Effector memory CD8-positive, alpha-beta T cell (primary cell): ENCODE measurements around the gene SLC32A1.
A peak's percentile ranks its signal among the peaks of the same experiment; 100 is the strongest.

Experiments used
- ATAC-seq: fragments of 150-1000 bp; cut with Tn5 transposase; replicated peaks from 2 replicates; pipeline ENCODE4 v1.10.0; 2021; ENCODE audit warnings: mild to moderate bottlenecking, moderate library complexity
- DNase-seq, 3 experiments: peaks; one replicate each; pipeline ENCODE4 v3.0.0; 2021
- H3K27ac Mint-ChIP-seq, 2 donors: one replicate each; pipeline ENCODE4 v1.8.0; 2022; ENCODE audit warnings: mild to moderate bottlenecking in 2 of 2, mixed read lengths in 2 of 2, moderate library complexity in 2 of 2
- H3K27me3 Mint-ChIP-seq, 2 donors: one replicate each; pipeline ENCODE4 v1.8.0; 2022; ENCODE audit warnings: mixed read lengths in 2 of 2
- H3K36me3 Mint-ChIP-seq: one replicate; pipeline ENCODE4 v1.8.0; 2022; ENCODE audit warnings: mild to moderate bottlenecking, moderate library complexity, mixed read lengths; ENCODE audit not compliant: insufficient read depth
- H3K4me1 Mint-ChIP-seq, 2 donors: one replicate each; pipeline ENCODE4 v1.8.0; 2022; ENCODE audit warnings: low read depth in 2 of 2, mixed read lengths in 2 of 2
- H3K4me3 Mint-ChIP-seq, 2 donors: one replicate each; pipeline ENCODE4 v1.8.0; 2022; ENCODE audit warnings: mild to moderate bottlenecking in 2 of 2, mixed read lengths in 2 of 2, moderate library complexity in 2 of 2
- H3K9me3 Mint-ChIP-seq, 2 donors: one replicate each; pipeline ENCODE4 v1.8.0; 2022; ENCODE audit warnings: mixed read lengths in 2 of 2

SLC32A1 gene

DNA sequence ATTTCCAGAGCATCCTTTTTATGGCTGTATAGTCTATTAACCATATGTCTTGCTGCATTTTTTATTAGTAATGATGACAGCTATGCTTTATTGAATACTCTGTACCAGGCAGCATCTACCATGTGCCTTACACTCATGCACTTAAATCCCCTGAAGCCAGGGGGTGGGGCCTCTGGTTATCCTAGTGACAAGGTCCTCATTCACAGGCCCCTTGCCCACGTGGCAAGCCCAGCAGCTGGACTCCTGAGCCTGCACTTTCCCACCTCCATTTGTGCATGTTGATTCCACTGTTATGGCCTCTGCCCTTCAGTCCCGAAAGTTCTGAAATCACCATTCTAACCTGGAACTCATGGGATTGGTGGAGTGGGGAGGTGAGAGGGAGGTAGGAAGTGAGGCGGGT lies 46.3 kb downstream of the SLC32A1 start:
- peaks cover 54% of the 10 kb centered on the region for H3K36me3 Mint-ChIP-seq
- DNase-seq (no peak), ATAC-seq (no peak)
- H3K4me3 Mint-ChIP-seq, result no peak overlapping the region
- peak overlapping the region in 1 of 2 donors; percentile 71 for H3K27ac Mint-ChIP-seq
- H3K4me1 Mint-ChIP-seq, result peaks cover 4 to 8% of the 10 kb centered on the region in 2 donors
- H3K9me3 Mint-ChIP-seq, result peaks cover 3 to 8% of the 10 kb centered on the region in 2 donors
- no peaks in the 10 kb centered on the region for H3K27me3 Mint-ChIP-seq

DNA sequence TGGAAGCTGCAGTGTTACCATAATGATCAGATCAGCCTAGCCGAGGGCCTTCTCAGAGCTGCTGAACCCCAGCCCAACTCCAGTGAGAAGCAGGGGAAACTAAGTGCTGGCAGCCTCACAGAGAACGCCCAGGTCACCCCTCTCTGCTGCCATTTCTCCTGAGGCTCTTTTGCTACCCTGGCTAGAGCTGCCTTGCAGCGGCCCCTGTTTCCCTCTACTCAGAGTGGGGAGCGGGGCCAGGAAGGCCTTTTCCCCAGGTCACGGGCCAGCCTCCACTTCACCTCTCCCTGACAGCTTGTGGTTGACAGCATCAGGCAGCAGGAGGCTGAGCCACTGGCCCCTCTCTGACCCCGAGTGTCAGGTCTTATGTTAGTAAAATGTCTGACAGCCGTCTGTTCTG lies 46.7 kb downstream of the SLC32A1 start:
- peaks cover 3 to 8% of the 10 kb centered on the region in 2 donors for H3K9me3 Mint-ChIP-seq
- peak overlapping the region in 1 of 2 donors; percentile 71 for H3K27ac Mint-ChIP-seq
- ATAC-seq, result no peak
- peaks cover 54% of the 10 kb centered on the region for H3K36me3 Mint-ChIP-seq
- DNase-seq, result no peak
- peaks cover 6 to 8% of the 10 kb centered on the region in 2 donors for H3K4me1 Mint-ChIP-seq
- no peaks in the 10 kb centered on the region for H3K27me3 Mint-ChIP-seq
- H3K4me3 Mint-ChIP-seq, result no peak overlapping the region

DNA sequence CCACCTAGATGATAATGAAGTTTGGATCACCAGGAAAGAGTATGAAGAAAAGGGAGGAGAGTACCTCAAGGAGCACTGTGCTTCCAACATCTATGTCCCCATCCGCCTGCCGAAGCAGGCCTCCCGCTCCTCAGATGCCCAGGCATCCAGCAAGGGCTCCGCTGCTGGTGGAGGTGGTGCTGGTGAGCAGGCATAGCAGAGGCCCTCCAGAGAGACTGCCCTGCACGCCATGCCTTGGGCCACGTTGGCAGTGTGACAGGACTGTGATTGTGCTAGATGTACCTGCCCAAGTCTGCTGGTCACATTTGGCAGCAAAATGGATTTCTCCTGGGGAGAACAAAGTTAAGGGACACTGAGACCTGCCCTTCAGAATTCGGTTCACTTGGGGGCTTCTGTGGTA lies 47.3 kb downstream of the SLC32A1 start:
- Mint-ChIP-seq H3K4me1 (peaks cover 8 to 12% of the 10 kb centered on the region in 2 donors), H3K4me3 (no peak overlapping the region), H3K9me3 (peaks cover 3 to 8% of the 10 kb centered on the region in 2 donors), H3K27ac (peak overlapping the region in 1 of 2 donors; percentile 71), H3K27me3 (no peaks in the 10 kb centered on the region), H3K36me3 (peaks cover 48% of the 10 kb centered on the region)
- ATAC-seq, result no peak
- DNase-seq, result no peak

DNA sequence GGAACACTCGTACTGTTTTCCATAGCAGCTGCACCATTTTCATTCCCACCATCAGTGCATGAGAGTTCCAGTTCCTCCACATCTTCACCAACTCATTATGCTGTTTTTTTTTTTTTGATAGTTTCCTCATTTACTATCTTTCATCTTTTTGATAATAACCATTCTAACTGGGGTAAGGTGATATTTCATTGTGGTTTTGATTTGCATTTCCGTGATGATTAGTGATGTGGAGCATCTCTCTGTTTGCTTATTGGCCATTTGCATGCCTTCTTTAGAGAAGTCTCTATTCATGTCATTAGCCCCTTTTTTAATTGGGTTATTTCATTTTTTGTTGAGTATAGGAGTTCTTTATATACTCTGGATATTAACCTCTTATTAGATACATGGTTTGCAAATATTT lies 49.9 kb downstream of the SLC32A1 start:
- Mint-ChIP-seq H3K9me3 (peaks cover 3 to 8% of the 10 kb centered on the region in 2 donors), H3K4me1 (peaks cover 4 to 8% of the 10 kb centered on the region in 2 donors), H3K27me3 (no peaks in the 10 kb centered on the region), H3K36me3 (peaks cover 38% of the 10 kb centered on the region), H3K4me3 (no peak overlapping the region), H3K27ac (peak overlapping the region in 1 of 2 donors; percentile 95)
- ATAC-seq (no peak), DNase-seq (no peak)

DNA sequence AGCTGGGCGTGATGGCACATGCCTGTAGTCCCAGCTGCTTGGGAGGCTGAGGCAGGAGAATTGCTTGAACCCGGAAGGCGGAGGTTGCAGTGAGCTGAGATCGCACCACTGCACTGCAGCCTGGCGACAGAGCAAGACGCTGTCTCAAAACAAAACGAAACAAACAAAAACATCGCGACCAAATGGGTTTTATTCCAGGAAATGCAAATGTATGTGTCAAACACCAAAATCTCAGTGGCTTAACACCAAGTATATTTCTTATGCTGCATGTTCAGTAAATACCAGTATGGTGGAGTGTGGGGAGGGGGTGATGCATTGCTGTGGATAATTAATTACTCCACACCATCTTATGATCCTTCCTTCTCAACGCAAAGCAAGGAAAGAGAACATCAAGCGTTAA lies 52.1 kb downstream of the SLC32A1 start:
- peak overlapping the region; percentile 94 to 95 for H3K27ac Mint-ChIP-seq
- peaks cover 2 to 8% of the 10 kb centered on the region in 2 donors for H3K4me1 Mint-ChIP-seq
- H3K27me3 Mint-ChIP-seq, result no peaks in the 10 kb centered on the region
- DNase-seq (peak; percentile 24 to 34 (median 25)), ATAC-seq (peak; percentile 91)
- peak overlapping the region; percentile 66 to 71 for H3K4me3 Mint-ChIP-seq
- H3K9me3 Mint-ChIP-seq, result peaks cover 3 to 8% of the 10 kb centered on the region in 2 donors
- H3K36me3 Mint-ChIP-seq, result peaks cover 23% of the 10 kb centered on the region
